ENCODE measurements around the gene GREB1. TPM values are rescaled to one million over a fixed set of nuclear protein-coding genes. Genes with fewer than 3 reads are reported as not detected.

Gene GREB1
- total and polyA plus RNA-seq, 2 of the 13 experiments (the other 11 are each of a cell fraction or from before 2014, with no cell fraction given): 31.3 to 61.2 TPM

- no peak for TF ChIP-seq NBN (conservative IDR thresholded peaks at IDR 0.05)
- TF ChIP-seq TERF1 (CRISPR knock-in tag; IDR thresholded peaks at IDR 0.05): no peak
- TF ChIP-seq NR2F1 (CRISPR knock-in tag; IDR thresholded peaks at IDR 0.05): peak in 1 of 2 experiments; percentile 32; a peak in 1 of 4 replicates
- no peak for TF ChIP-seq IKZF4 (CRISPR knock-in tag; IDR thresholded peaks at IDR 0.05; ENCODE audit: borderline replicate concordance, low read depth, not compliant biosample characterization)
- TF ChIP-seq FOSL1 (CRISPR knock-in tag; IDR thresholded peaks at IDR 0.05; ENCODE audit: borderline replicate concordance): no peak
- TF ChIP-seq NFYC (CRISPR knock-in tag; IDR thresholded peaks at IDR 0.05): peak; percentile 55
- TF ChIP-seq NFAT5 (CRISPR knock-in tag; IDR thresholded peaks at IDR 0.05): no peak
- TF ChIP-seq ATM (IDR thresholded peaks at IDR 0.05; ENCODE audit: borderline replicate concordance): no peak
- peak; percentile 54; the same call in 1 of the 2 replicates for TF ChIP-seq ZNF343 (CRISPR knock-in tag; IDR thresholded peaks at IDR 0.05)
- no peak for TF ChIP-seq ZNF790 (CRISPR knock-in tag; IDR thresholded peaks at IDR 0.05; ENCODE audit: borderline replicate concordance)
- 0 out of 2 replicates have a peak, but pooled peaks have one; percentile 57 for TF ChIP-seq EEA1 (CRISPR knock-in tag; IDR thresholded peaks at IDR 0.05; ENCODE audit: borderline replicate concordance)
- 0 out of 2 replicates have a peak, but pooled peaks have one; percentile 42 for TF ChIP-seq NCOA1 (CRISPR knock-in tag; IDR thresholded peaks at IDR 0.05)
- TF ChIP-seq ISL2 (CRISPR knock-in tag; IDR thresholded peaks at IDR 0.05): peak; percentile 94
- TF ChIP-seq HIC2 (CRISPR knock-in tag; IDR thresholded peaks at IDR 0.05; ENCODE audit: low read depth): no peak
- no peak for TF ChIP-seq PHF20 (CRISPR knock-in tag; IDR thresholded peaks at IDR 0.05)
- TF ChIP-seq ZNF230 (CRISPR knock-in tag; IDR thresholded peaks at IDR 0.05): peak; percentile 84; the same call in 1 of the 2 replicates
- no peak for TF ChIP-seq ZBTB44 (CRISPR knock-in tag; IDR thresholded peaks at IDR 0.05)
Observed at GRCh38 chr2:11505652-11506610, 27.9 kb upstream of the GREB1 start (continued).

Measured in HepG2 (cell line).